HCT116 (cell line): ENCODE data around the gene TEF. TPM values are rescaled to one million over a fixed set of nuclear protein-coding genes. Genes with fewer than 3 reads are reported as not detected.
A peak's percentile ranks its signal among the peaks of the same experiment; 100 is the strongest.

Experiments used
- ATAC-seq: fragments of 200-7000 bp; cut with Tn5 transposase; 2 replicates; pipeline ENCODE4 v1.9.1; 2020; ENCODE audit warnings: mild to moderate bottlenecking, moderate library complexity
- BruUV-seq: library from RNA; stranded (reverse); fragments of 400-500 nt; replicated peaks from 2 replicates; lab custom pipeline; 2021; lab: Mats Ljungman, UMichigan
- CTCF ChIA-PET: fragments of 300-600 bp; sonication (Branson Sonifier 250); formaldehyde crosslinking; loops from one replicate; lab custom pipeline; 2021; ENCODE audit warnings: antibody characterized with exemption; lab: Charles Lee
- POLR2A ChIA-PET: fragments of 300-600, 350-600 bp; sonication (Branson Sonifier 250); formaldehyde crosslinking; loops from one replicate; lab custom pipeline; 2021; ENCODE audit warnings: antibody characterized with exemption; lab: Charles Lee
- RAD21 ChIA-PET, 2 experiments: fragments of 300-600 bp; sonication (Branson Sonifier 250); formaldehyde crosslinking; loops; one replicate each; lab custom pipeline; 2023; ENCODE audit warnings: low total read pairs in 2 of 2; ENCODE audit not compliant: uncharacterized antibody in 2 of 2, unreplicated experiment in 2 of 2, low non-redundant PET in 1 of 2; lab: Charles Lee
- DNase-seq: peaks from one replicate; pipeline ENCODE4 v3.0.0-alpha.2; 2010; ENCODE audit warnings: low read depth, low spot score
- H2AFZ ChIP-seq: fragments of 200-600 bp; shearing (Covaris generic), sonication (generic); 2 replicates; pipeline ENCODE4 v1.6.1; 2017; ENCODE audit warnings: low read depth, mixed run types, mixed read lengths, antibody characterized with exemption, low read length; ENCODE audit not compliant: poor library complexity, severe bottlenecking
- H3K27ac ChIP-seq: 2 replicates; pipeline ENCODE4 v1.5.1; 2012; ENCODE audit warnings: low read depth, low read length
- H3K27me3 ChIP-seq: fragments of 200-600 bp; sonication (generic); 2 replicates; pipeline ENCODE4 v1.6.1; 2016; ENCODE audit warnings: mixed run types, low read length, mixed read lengths; ENCODE audit not compliant: insufficient read depth
- H3K36me3 ChIP-seq, 2 experiments: fragments of 200-500 bp in 1 of 2; fragments of 200-600 bp in 1 of 2; sonication (Bioruptor generic) in 1 of 2; sonication (generic) in 1 of 2; 2 replicates each; pipeline versions ENCODE4 v1.5.1 to v1.6.1; 2014 to 2016; ENCODE audit warnings: low read length in 2 of 2, inconsistent platforms in 1 of 2, mixed read lengths in 1 of 2, mixed run types in 1 of 2; ENCODE audit not compliant: insufficient read depth in 2 of 2, control insufficient read depth in 1 of 2
- H3K4me1 ChIP-seq, 2 experiments: fragments of 200-600 bp in 1 of 2; sonication (generic) in 1 of 2; 2 replicates each; pipeline versions ENCODE4 v1.5.1 to v1.6.1; 2012 to 2017; ENCODE audit warnings: low read length in 2 of 2, inconsistent platforms in 1 of 2, mild to moderate bottlenecking in 1 of 2, mixed read lengths in 1 of 2, mixed run types in 1 of 2, moderate library complexity in 1 of 2; ENCODE audit not compliant: insufficient read depth in 2 of 2, control insufficient read depth in 1 of 2
- H3K4me2 ChIP-seq: fragments of 200-600 bp; sonication (generic); 2 replicates; pipeline ENCODE4 v1.6.1; 2017; ENCODE audit warnings: mixed run types, low read length, mixed read lengths
- H3K4me3 ChIP-seq, 2 experiments: fragments of 200-600 bp in 1 of 2; sonication (generic) in 1 of 2; replicated peaks in 1 of 2; 2 replicates each; pipeline ENCODE4 v1.5.1; 2011 to 2016; ENCODE audit warnings: low read length in 2 of 2, control low read depth in 1 of 2, low read depth in 1 of 2, mild to moderate bottlenecking in 1 of 2, mixed read lengths in 1 of 2, mixed run types in 1 of 2
- H3K79me2 ChIP-seq: fragments of 200-600 bp; sonication (generic); 2 replicates; pipeline ENCODE4 v1.6.1; 2017; ENCODE audit warnings: mild to moderate bottlenecking, mixed run types, low read length, moderate library complexity, mixed read lengths; ENCODE audit not compliant: insufficient read depth
- H3K9ac ChIP-seq: fragments of 200-600 bp; sonication (generic); 2 replicates; pipeline ENCODE4 v1.6.1; 2016; ENCODE audit warnings: low read length, mixed read lengths
- H3K9me2 ChIP-seq: fragments of 200-600 bp; sonication (generic), shearing (Covaris generic); 2 replicates; pipeline ENCODE4 v1.6.1; 2017; ENCODE audit warnings: mixed run types, mild to moderate bottlenecking, moderate library complexity; ENCODE audit not compliant: insufficient read depth
- H3K9me3 ChIP-seq, 2 experiments: fragments of 200-500 bp in 1 of 2; fragments of 200-600 bp in 1 of 2; sonication (Bioruptor generic) in 1 of 2; sonication (generic) in 1 of 2; 2 replicates each; pipeline ENCODE4 v1.6.1; 2014 to 2017; ENCODE audit warnings: low read length in 2 of 2, mixed read lengths in 2 of 2, inconsistent platforms in 1 of 2, low read depth in 1 of 2, mild to moderate bottlenecking in 1 of 2, mixed run types in 1 of 2, moderate library complexity in 1 of 2; ENCODE audit not compliant: control insufficient read depth in 1 of 2, insufficient read depth in 1 of 2
- H4K20me1 ChIP-seq: fragments of 200-600 bp; sonication (generic), shearing (Covaris generic); 2 replicates; pipeline ENCODE4 v1.6.1; 2017; ENCODE audit warnings: mixed run types, mild to moderate bottlenecking, moderate library complexity; ENCODE audit not compliant: insufficient read depth
- ATF3 ChIP-seq: IDR thresholded peaks from 2 replicates; pipeline ENCODE4 v1.6.1; 2012
- CBX3 ChIP-seq: IDR thresholded peaks from 2 replicates; pipeline ENCODE4 v1.6.1; 2012; ENCODE audit warnings: low read depth
- CEBPB ChIP-seq: IDR thresholded peaks from 2 replicates; pipeline ENCODE4 v1.6.1; 2012; ENCODE audit warnings: low read depth
- CTCF ChIP-seq, 3 experiments: fragments of 200-600 bp in 1 of 3; sonication (generic) in 1 of 3; IDR thresholded peaks in 2 of 3; conservative IDR thresholded peaks in 1 of 3; 2 replicates each; pipeline ENCODE4 v1.5.1; 2012 to 2017; ENCODE audit warnings: low read depth in 2 of 3, low read length in 2 of 3, antibody characterized with exemption in 1 of 3, borderline replicate concordance in 1 of 3, control low read depth in 1 of 3, mild to moderate bottlenecking in 1 of 3, mixed read lengths in 1 of 3, mixed run types in 1 of 3, moderate library complexity in 1 of 3; ENCODE audit not compliant: insufficient read depth in 1 of 3
- EGR1 ChIP-seq: IDR thresholded peaks from 2 replicates; pipeline ENCODE4 v1.6.1; 2012; ENCODE audit warnings: low read depth
- EZH2phosphoT487 ChIP-seq: fragments of 200-600 bp; IDR thresholded peaks from 2 replicates; pipeline ENCODE4 v1.6.1; 2018; ENCODE audit warnings: antibody characterized with exemption, borderline replicate concordance
- FOSL1 ChIP-seq: IDR thresholded peaks from 2 replicates; pipeline ENCODE4 v1.6.1; 2012; ENCODE audit warnings: low read depth
- MAX ChIP-seq: IDR thresholded peaks from 2 replicates; pipeline ENCODE4 v1.6.1; 2012
- POLR2A ChIP-seq: IDR thresholded peaks from 2 replicates; pipeline ENCODE4 v1.7.0; 2011; ENCODE audit warnings: borderline replicate concordance; ENCODE audit not compliant: insufficient read depth, insufficient read length; ENCODE audit errors: extremely low read depth
- POLR2AphosphoS5 ChIP-seq: IDR thresholded peaks from 2 replicates; pipeline ENCODE4 v1.6.1; 2011; ENCODE audit warnings: mild to moderate bottlenecking, low read depth, low read length, moderate library complexity
- RAD21 ChIP-seq: IDR thresholded peaks from 2 replicates; pipeline ENCODE4 v1.6.1; 2012; ENCODE audit warnings: low read depth, mild to moderate bottlenecking
- REST ChIP-seq: IDR thresholded peaks from 2 replicates; pipeline ENCODE4 v1.6.1; 2012; ENCODE audit warnings: low read depth
- SIN3A ChIP-seq: IDR thresholded peaks from 2 replicates; pipeline ENCODE4 v1.6.1; 2012; ENCODE audit warnings: low read depth
- SP1 ChIP-seq: IDR thresholded peaks from 2 replicates; pipeline ENCODE4 v1.6.1; 2012; ENCODE audit warnings: low read depth
- SRF ChIP-seq: IDR thresholded peaks from 2 replicates; pipeline ENCODE4 v1.6.1; 2012; ENCODE audit warnings: low read depth
- TCF7L2 ChIP-seq: IDR thresholded peaks from 2 replicates; pipeline ENCODE4 v1.7.0; 2011; ENCODE audit warnings: borderline replicate concordance, inconsistent platforms; ENCODE audit not compliant: insufficient read depth, insufficient read length; ENCODE audit errors: extremely low read depth
- ZBTB33 ChIP-seq: IDR thresholded peaks from 2 replicates; pipeline ENCODE4 v1.6.1; 2011; ENCODE audit warnings: mild to moderate bottlenecking, low read length, moderate library complexity; ENCODE audit not compliant: insufficient replicate concordance; ENCODE audit errors: extremely low read depth
- ZNF274 ChIP-seq: fragments of 200-500 bp; sonication (Bioruptor generic); IDR thresholded peaks from 2 replicates; pipeline ENCODE4 v1.6.1; 2014; ENCODE audit warnings: mild to moderate bottlenecking, low read depth, low read length, inconsistent platforms
- intact Hi-C: fragments of 100-400 bp; cut with micrococcal nuclease; formaldehyde crosslinking; loops from 2 replicates; pipeline ENCODE4 v1.10.0; 2022
- total RNA-seq: library from RNA; stranded (reverse); gene quantifications from one replicate; pipeline ENCODE4 v1.2.1, GENCODE V29; 2021; ENCODE audit not compliant: unreplicated experiment

TEF gene
- total RNA-seq, 1 experiment from 2014 or later, result 16.5 TPM

GRCh38 chr22:41366323-41367029 lies 15.3 kb upstream of the TEF start:
- no peaks in the 10 kb centered on the region for H4K20me1 ChIP-seq
- ChIA-PET POLR2A (interaction anchor here (1.2 to 3.2 kb wide), 2 partner anchors 10 to 14 kb away, joined by 4 to 16 read pairs; partner anchors contain the start of gene TEF), CTCF (interaction anchor here (0.9 to 1.2 kb wide), 3 partner anchors 11 to 444 kb away, joined by 3 to 5 read pairs (median 4); partner anchors contain the start of gene TEF), RAD21 (no interaction called here)
- intact Hi-C loops, result no loop called here
- H3K36me3 ChIP-seq, result no peaks in the 10 kb centered on the region
- no peaks in the 10 kb centered on the region for H3K9me2 ChIP-seq
- no peak for ATAC-seq
- H3K79me2 ChIP-seq, result no peaks in the 10 kb centered on the region
- peaks cover 17 to 24% of the 10 kb centered on the region in 2 experiments for H3K4me1 ChIP-seq
- H3K27me3 ChIP-seq, result no peaks in the 10 kb centered on the region
- H2AFZ ChIP-seq, result peak overlapping the region; percentile 76
- no peak for DNase-seq
- no peaks in the 10 kb centered on the region for H3K9me3 ChIP-seq
- TF ChIP-seq CBX3 (no peak), EGR1 (no peak), ZBTB33 (no peak), CEBPB (no peak), CTCF (IDR thresholded peaks at IDR 0.05 in 2 of 3, conservative IDR thresholded peaks at IDR 0.05 in 1 of 3; ENCODE audit: borderline replicate concordance in 1 of 3, insufficient read depth in 1 of 3, low read depth in 2 of 3, low read length in 2 of 3) (no peak), ATF3 (no peak), TCF7L2 (no peak), FOSL1 (no peak), MAX (no peak), SP1 (no peak), SIN3A (no peak), SRF (no peak), REST (no peak), RAD21 (no peak), ZNF274 (no peak), POLR2A (no peak), POLR2AphosphoS5 (no peak), EZH2phosphoT487 (no peak)
- TF ChIP-seq, all 23 proteins: peak for 0
- H3K27ac ChIP-seq, result peak overlapping the region; percentile 20; the same call in 1 of the 2 replicates
- BruUV-seq, result no TSS peak
- peak overlapping the region in 1 of 2 experiments; percentile 37; a peak in 1 of 4 replicates for H3K4me3 ChIP-seq
- peak overlapping the region; percentile 51 for H3K9ac ChIP-seq
- H3K4me2 ChIP-seq, result peak overlapping the region; percentile 82
